Measurements from ENCODE around the gene KLHL22. TPM values are rescaled to one million over a fixed set of nuclear protein-coding genes. Genes with fewer than 3 reads are reported as not detected.
A peak's percentile ranks its signal among the peaks of the same experiment; 100 is the strongest.
"Not testable (repeated sequence)": the region's sequence is repeated elsewhere in the genome, so short reads cannot be mapped to it uniquely, and the experiment has no call there.

KLHL22 gene
- total and polyA plus RNA-seq, 2 of the 4 experiments (the other 2 are of a cell fraction), result 27.1 to 30.1 TPM

DNA sequence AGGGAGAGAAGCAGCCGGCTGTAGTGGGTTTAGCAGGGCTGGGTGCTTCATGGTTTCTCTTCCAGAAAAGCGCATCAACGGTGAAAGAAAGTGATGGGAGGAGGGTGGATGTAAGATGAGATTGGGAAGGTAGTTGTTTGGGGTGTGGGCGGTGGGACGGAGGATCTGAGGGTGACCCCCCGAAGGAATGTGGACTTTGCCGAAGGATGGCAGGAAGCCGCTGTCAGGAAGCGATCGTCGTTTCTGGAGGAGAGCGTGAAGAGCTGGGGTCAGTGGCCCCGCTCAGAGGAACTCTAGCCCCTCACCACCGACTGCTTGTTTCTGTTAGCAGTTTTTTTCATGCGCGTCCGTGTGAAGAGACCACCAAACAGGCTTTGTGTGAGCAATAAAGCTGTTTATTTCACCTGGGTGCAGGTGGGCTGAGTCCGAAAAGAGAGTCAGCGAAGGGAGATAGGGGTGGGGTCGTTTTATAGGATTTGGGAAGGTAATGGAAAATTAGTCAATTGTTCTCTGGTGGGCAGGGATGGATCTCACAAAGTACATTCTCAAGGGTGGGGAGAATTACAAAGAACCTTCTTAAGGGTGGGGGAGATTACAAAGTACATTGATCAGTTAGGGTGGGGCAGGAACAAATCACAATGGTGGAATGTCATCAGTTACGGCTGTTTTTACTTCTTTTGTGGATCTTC lies 12.6 kb upstream of the KLHL22 start:
- dilution Hi-C loops (cut with HindIII; ENCODE audit: low sequenced_read_pairs, unreplicated experiment); BruUV-seq (replicated peaks); H3K36me3 ChIP-seq (ENCODE audit: control insufficient read depth, insufficient read depth, low read length); CTCF ChIA-PET; DNase-seq; H2BK20ac ChIP-seq (ENCODE audit: low read depth, low read length); in situ Hi-C loops (cut with MboI; ENCODE audit: low sequenced_read_pairs); H3K27me3 ChIP-seq (ENCODE audit: control insufficient read depth, insufficient read depth, low read length); H3K9me3 ChIP-seq (ENCODE audit: control insufficient read depth, insufficient read depth, low read length): not testable (repeated sequence)
- Histone ChIP-seq H4K91ac (ENCODE audit: insufficient read depth, low read depth, low read length) (peak overlapping the region; percentile 94), H2AK5ac (ENCODE audit: low read depth, low read length) (peak overlapping the region; percentile 99), H2BK5ac (ENCODE audit: low read depth, low read length, poor library complexity, severe bottlenecking) (peak overlapping the region; percentile 94), H3K4me1 (ENCODE audit: control insufficient read depth, insufficient read depth, low read length) (peaks cover 18% of the 10 kb centered on the region), H3K27ac (ENCODE audit: insufficient read depth, low read length) (peak overlapping the region; percentile 97), H4K8ac (ENCODE audit: low read depth in 2 of 2, low read length in 2 of 2) (peak overlapping the region; percentile 81 to 91), H4K5ac (ENCODE audit: low read depth, low read length) (peak overlapping the region; percentile 83), H2AK9ac (replicated peaks; ENCODE audit: low read depth, low read length, poor library complexity) (peak overlapping the region; percentile 99), H2BK120ac (ENCODE audit: low read depth, low read length) (peak overlapping the region; percentile 87), H3K4me3 (ENCODE audit: insufficient read depth, low read depth, low read length) (peak overlapping the region; percentile 78), H3K14ac (replicated peaks; ENCODE audit: low read depth, low read length) (peak overlapping the region; percentile 98), H3K79me1 (ENCODE audit: low read depth in 1 of 2, low read length in 2 of 2) (peaks cover 3 to 39% of the 10 kb centered on the region in 2 experiments), H3K4ac (ENCODE audit: low read depth, low read length) (peak overlapping the region; percentile 98), H3K9me1 (ENCODE audit: insufficient read depth, low read length) (peaks cover 15% of the 10 kb centered on the region), H4K20me1 (ENCODE audit: insufficient read depth, low read length) (peaks cover 47% of the 10 kb centered on the region), H3K56ac (ENCODE audit: extremely low read depth, insufficient read depth, low read length) (peak overlapping the region; percentile 98), H2BK15ac (ENCODE audit: low read depth, low read length) (peak overlapping the region; percentile 92; the same call in 2 of the 3 replicates), H3K9ac (ENCODE audit: low read depth, low read length) (peak overlapping the region; percentile 97), H3K23ac (ENCODE audit: low read depth, low read length) (peak overlapping the region; percentile 99), H3K4me2 (ENCODE audit: low read depth, low read length) (peak overlapping the region; percentile 96), H3K18ac (ENCODE audit: low read depth, low read length) (peak overlapping the region; percentile 87), H2AFZ (replicated peaks; ENCODE audit: low read length, poor library complexity) (peak overlapping the region; percentile 93)
- peak; percentile 62 for TF ChIP-seq POLR2A (IDR thresholded peaks at IDR 0.05; ENCODE audit: low read depth, low read length)
- TF ChIP-seq MXI1 (IDR thresholded peaks at IDR 0.05; ENCODE audit: borderline replicate concordance, low read depth, low read length), result 0 out of 2 replicates have a peak, but pooled peaks have one; percentile 4
- 0 to 100% methylated on average over 1 to 4 of the region's 21 CpGs for WGBS, 2 experiments (ENCODE audit: extremely low coverage in 2 of 2, insufficient read length in 1 of 2)
- peak; percentile 3 for ATAC-seq (ENCODE audit: low read depth)
- intact Hi-C loops (cut with micrococcal nuclease), result loop anchor here (5.0 kb wide), 2 partner anchors 44 to 59 kb away; no protein-coding TSS in a partner anchor
- POLR2A ChIA-PET (ENCODE audit: unreplicated experiment), result interaction anchor here (0.6 kb wide), 1 partner anchor 58 kb away, joined by 3 read pairs; no protein-coding TSS in a partner anchor

Data from IMR-90 (cell line).